GM18517 (cell line): ENCODE measurements around the gene CARD9.
"Not testable (repeated sequence)": the region's sequence is repeated elsewhere in the genome, so short reads cannot be mapped to it uniquely, and the experiment has no call there.

Source experiments
- ATAC-seq: cut with Tn5 transposase; IDR thresholded peaks from one replicate; pipeline ENCODE4 v1.9.1; 2021; ENCODE audit warnings: mild to moderate bottlenecking, moderate library complexity; ENCODE audit not compliant: unreplicated experiment

The CARD9 gene

DNA sequence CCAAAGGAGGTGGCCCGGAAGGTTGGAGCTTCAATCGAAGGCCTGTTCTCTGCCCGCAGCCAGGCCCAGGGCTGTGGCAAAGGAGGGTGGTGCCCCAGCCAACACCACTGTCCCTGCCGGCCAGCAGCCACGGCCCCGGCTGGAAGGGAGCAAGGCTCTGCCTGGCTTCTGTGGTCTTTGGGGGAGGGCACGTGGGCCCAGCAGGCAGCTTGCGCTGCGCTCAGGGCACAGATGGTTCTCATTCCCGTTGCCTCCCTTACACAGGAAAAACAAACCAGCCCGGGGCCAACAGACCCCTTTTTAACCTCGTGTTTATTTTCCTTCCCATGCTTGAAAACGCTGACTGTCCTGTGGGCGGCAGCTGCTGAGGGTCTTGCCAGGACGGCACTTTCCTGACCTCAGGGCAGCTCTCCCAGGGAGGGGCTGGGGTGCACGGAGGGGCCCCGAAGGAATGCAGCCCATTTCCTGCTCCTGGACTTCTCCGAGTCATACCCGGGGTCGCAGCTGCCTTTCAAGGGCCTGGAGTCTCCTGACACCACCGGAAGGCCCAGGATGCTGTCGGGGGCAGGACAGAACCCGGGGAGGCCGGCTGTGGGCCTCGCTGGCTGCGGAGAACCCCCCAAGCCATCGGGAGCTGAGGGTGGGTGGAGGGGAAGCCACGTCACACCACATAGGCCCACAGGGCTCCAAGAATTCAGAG lies 47.3 kb downstream of the CARD9 start:
- no peak for ATAC-seq

DNA sequence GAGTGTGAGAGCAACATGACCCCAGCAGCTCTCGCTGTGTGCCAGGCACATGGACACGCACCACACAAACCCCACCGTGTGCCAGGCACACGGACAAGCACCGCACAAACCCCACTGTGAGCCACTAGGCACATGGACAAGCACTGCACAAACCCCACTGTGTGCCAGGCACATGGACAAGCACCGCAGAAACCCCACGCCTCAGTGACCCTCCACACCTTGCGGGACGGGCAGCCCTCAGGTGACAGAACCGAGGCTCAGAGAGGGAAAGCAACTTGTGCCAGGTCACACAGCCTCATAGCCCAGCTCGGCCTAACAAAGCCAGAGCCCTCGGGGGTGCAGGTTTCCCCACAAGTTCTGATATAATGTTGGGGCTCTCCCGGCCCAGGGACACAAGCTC lies 48.1 kb downstream of the CARD9 start:
- no peak for ATAC-seq

DNA sequence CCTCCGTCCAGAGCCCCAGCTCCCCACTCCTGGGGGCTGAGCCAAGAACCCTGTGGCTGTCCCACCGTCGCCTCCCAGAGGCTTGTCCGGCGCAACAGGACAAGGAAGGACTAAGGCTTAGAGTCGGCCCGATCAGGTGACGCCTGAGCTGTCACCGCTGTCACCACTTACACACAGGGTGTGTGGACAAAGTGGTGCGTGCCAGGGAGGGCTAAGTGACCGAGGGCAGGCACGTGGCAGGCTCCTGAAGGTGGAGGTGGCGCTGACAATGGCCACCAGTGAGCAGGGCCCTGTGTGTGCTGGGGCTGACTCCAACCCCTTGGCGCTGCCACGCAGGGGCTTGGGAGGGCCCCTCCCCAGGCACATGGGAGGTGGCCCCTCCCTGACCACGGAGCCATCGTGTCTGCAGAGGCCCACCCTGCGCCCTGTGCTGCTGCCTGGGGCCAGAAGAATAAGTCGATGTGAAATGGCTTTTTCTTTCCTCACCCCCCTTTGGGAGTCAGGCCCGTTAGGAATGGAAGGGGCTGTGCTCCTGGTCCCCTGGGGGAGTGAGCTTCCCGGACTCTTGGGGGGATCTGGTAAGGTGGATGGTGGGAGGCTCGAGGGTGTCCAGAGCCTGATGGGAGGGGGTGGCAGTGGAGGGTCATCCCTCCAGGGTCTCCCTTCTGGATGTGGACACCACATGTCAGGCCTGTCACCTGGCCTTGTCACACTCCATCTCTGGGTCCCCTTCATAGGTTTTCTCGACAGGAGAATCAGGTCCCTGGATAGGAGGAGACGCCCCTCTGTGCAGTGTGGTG lies 48.8 kb downstream of the CARD9 start:
- no peak for ATAC-seq

DNA sequence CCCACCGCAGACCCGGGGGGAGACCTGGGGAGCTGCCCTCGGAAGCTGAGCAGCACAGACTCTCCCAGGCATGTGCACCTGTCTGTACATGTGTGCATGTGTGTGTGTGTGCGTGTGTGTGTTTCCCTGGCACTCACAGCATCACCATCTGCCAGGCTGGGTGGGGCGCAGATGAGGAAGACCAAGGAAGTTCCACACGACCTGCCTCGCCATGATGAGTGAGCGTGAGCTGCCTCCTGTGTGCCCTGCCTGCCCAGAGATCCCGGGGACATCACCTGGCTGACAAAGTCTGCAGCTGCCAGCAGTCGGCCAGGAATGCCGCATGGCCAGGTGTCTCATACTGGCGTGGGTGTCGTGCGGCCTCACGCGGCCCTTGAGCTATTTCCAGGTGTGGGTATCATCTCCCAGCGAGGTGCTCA lies 50.1 kb downstream of the CARD9 start:
- ATAC-seq: no peak

DNA sequence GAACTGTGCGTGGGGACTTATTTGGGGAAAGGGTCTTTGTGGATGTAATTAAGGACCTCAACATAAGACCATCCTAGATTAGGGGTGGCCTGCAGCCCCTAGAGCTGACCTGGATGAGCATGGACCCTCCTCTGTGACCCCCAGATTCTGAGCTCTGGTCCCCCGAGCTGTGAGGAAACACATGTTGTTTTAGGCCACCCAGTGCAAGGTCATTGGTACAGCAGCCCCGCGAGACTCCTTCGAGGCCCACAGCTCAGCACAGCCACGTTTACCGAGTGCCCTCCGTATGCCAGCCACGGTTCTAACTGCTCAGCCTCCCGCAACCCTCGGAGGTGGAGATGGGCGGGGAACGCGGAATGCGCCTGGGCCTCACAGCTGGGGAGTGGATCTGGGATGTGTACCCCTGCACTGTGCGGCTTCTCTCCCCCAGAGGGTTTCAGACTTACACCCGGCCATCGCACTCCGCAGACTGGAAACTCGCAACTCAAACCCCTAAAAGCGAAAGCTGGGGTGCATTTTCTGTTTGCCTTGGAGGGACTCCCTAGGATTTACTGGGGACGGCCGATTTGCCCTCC lies 50.6 kb downstream of the CARD9 start:
- no peak for ATAC-seq

DNA sequence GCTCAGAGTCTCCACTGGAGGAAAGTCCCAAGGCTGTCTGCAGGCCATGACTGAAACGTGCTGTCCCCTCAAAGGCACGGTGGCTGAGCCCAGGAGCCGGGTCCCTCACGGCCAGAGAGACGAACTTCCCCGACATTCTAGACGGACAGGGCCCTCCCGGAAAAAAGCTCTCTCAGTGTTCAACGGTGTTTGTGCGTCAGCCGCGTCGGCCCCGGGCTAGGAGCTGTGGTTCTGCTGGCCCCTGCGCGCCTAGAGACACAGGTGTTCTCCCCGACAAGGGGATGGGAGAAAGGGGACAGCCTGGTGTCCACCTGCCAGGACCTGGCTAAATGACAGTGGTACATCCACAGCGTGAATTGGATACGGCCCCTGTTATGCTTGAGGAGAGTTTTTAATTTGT lies 51.9 kb downstream of the CARD9 start:
- ATAC-seq: no peak

DNA sequence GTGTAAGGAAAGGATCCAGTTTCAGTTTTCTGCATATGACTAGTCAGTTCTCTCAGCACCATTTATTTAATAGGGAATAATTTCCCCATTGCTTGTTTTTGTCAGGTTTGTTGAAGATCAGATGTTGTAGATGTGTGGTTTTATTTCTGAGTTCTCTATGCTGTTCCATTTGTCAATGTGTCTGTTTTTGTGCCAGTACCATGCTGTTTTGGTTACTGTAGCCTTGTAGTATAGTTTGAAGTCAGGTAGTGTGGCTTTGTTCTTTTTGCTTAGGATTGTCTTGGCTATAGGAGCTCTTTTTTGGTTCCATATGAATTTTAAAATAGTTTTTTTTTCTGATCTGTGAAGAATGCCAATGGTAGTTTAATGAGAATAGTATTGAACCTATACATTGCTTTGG lies 52.5 kb downstream of the CARD9 start:
- ATAC-seq: not testable (repeated sequence)

DNA sequence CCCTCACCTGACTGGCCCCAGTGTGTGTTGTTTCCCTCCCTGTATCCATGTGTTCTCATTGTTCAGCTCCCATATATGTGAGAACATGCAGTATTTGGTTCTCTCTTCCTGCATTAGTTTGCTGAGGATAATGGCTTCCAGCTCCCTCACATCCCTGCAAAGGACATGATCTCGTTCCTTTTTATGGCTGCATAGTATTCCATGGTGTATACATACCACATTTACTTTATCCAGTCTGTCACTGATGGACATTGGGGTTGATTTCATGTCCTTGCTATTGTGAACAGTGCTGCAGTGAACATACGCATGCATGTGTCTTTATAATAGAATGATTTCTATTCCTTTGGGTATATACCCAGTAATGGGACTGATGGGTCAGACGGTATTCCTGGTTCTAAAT lies 53.5 kb downstream of the CARD9 start:
- ATAC-seq: not testable (repeated sequence)

DNA sequence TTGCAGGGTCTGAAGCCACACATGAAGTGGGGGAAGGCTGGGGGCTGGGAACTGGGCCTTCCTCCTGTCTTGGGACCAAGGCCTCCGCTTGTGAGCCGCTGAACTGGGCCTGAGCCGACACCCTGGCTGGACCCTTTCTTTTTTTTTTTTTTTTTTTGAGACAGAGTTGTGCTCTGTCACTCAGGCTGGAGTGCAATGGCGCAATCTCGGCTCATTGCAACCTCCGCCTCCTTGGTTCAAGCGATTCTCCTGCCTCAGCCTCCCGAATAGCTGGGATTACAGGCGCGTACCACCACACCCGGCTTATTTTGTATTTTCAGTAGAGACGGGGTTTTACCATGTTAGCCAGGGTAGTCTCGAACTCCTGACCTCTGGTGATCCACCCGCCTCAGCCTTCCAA lies 54.2 kb downstream of the CARD9 start:
- not testable (repeated sequence) for ATAC-seq

DNA sequence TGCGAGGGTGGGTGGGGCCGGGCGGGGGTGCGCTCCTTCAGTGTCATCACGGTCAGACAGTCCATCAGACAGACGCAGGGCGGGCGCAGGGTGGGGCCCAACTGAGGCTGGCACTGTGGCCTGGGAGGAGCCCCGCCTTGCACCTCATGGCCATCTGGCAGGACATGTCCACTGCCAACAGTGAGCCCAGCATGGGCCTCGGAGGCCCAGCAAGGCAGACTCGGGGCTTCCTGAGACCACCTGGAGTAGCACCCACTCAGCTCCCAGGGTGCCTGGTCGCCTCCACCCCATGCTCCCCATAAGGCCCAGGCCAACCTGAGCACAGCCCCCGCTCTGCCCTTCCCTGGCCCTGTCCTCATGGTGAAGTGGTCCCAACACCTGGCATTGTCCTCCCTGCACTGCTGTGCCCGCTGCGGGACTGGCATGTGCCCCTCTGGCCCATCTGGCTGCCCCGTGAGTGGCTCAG lies 54.7 kb downstream of the CARD9 start:
- no peak for ATAC-seq

DNA sequence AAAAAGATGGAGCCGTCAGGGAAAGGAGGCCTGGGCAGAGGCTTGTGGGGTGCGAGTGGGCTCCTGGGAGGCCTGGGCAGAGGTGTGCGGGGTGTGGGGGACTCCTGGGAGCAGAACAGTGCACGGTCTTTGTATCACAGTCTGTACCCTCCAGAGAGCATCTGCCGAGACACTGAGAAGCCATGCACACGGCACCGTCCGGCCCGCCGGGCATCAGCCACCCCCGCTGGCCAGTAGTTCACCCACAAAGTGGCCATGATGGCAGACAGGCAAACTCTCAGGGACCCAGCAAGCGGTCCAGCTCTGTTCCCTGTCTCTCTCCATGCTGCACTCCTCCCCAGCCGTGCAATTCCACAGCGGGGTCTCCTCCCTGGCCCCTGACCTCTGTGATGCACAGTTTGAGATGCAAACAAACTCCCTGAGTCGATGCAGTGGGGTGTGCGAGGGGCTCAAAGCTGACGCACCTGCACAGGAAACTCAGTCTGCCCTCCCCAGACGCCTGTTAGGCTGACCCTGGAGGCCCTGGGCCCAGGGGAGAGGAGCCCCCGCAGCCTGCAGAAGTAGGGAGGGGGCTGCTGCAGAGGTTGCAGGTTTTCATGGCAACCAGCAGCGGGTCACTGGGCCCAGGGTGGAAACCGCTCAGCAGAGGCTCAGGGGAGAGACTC lies 55.2 kb downstream of the CARD9 start:
- no peak for ATAC-seq

DNA sequence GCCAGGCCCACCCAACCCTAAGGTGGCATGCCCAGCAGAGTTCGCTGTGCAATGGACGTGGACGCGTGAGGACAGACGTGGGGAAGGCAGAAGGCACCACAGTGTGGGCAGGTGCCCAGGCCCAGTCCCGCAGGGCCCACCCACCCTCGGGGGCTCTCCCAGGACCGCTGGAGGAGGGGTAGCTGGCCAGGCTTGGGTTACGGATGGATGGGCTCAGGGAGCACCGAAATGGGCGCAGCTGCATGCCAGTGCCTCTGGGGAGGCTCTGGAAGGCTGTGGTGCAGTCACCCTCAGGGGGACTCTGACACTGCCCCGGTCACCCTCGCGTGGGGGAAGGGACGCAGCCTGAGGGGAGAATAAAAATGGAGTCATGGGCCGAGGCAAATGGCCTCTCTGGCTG lies 55.8 kb downstream of the CARD9 start:
- no peak for ATAC-seq

DNA sequence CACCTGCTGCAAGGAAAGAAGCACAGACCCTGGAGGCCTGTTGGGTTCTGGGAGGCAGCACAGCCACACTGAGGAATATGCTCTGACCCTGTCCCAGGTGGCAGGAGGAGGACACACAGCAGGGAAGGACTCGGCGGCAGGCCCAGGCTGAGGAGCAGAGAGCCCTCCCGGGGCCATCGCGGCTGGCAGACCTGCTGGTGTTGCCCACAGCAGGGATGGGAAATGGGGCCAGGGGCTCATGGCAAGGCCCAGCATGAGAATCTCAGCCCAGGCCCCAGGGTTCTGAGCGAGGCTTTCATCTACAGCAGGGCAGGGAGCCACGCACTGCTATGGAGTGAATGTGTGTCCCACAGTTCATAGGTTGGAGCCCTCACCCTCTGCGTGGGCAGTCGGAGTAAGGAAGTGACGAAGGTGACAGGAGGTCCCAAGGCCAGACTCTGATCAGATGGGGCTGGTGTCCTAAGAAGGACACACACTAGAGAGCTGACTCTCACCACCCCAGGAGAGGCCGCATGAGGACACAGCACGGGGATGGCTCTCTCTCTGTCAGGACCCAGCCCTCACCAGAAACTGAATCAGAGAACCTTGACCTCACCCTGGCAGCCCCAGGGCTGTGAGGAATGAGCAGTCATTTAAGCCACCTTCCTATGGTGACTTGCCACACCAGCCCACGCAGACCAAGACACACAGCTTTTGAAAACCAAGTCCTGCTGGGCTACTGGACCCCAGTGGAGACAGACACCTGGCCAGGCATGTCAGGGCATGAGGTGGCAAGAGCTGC lies 56.4 kb downstream of the CARD9 start:
- ATAC-seq: no peak

DNA sequence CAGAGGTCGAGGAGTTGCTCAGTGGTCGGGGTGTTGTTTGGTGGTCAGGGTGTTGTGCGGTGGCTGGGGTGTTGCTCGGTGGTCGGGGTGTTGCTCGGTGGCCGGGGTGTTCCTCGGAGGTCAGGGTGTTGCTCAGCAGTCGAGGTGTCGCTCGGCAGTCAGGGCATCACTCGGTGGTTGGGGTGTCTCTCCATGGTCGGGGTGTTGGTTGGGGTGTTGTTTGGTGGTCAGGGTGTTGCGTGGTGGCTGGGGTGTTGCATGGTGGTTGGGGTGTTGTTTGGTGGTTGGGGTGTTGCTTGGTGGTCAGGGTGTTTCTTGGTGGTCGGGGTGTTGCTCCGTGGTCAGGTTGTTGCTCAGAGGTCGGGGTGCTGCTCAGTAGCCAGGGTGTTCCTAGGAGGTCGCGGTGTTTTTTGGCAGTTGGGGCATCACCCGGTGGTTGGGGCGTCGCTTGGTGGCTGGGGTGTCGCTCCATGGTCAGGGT lies 57.2 kb downstream of the CARD9 start:
- no peak for ATAC-seq

DNA sequence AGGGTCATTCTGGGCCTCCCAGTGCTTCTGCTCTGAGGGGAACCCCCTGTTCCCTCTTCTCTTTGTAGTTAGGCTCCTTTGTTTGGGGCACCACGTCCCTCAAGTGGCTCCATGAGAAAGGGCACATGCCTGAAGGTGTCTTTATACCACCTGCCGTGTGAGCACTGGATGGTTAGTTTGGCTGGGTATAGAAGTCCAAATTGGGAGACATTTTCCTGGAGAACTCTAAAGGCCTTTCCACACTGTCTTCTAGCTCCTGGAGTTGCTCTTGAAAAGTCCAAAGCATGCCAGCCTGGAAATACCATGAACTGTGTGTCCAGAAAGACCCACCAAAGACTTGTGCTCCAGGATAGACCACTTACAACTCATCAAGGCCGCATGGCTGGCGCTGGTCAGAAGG lies 58.5 kb downstream of the CARD9 start:
- no peak for ATAC-seq

DNA sequence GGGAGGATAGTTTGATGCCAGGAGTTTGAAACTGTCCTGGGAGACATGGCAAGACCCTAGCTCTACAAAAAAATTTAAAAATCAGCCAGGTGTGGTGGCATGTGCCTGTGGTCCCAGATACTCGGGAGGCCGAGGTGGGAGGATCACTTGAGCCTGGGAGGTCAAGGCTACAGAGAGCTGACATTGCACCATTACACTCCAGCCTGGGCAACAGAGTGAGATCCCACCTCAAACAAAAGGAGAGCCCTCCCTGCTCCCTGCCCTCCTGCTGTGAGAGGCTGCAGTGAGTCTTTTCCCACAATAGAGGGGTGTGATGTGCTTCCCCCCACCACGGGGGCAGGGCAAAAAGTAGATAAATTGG lies 59.4 kb downstream of the CARD9 start:
- no peak for ATAC-seq
